Measurements from ENCODE around the gene C16orf82.

The C16orf82 gene

DNA sequence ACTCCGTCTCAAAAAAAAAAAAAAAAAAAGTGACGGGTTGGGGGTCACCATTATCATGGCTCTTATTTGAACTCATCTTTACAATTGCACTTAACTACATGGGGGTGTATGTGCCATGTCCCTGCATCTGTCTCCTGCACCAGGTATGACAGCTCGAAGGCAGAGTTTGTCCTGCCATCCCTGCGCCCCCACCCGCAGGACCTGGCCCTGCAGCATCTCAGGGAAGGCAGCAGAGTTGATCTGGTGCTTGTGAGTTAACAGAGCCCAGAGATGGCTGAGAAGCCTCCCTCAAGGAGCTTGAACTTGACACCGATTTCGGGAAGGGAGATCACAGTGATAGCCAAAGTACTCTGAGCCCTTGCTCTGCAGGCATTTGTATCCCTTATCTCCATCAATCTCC lies 44.8 kb downstream of the C16orf82 start:
- TF ChIP-seq, protein P1, sequence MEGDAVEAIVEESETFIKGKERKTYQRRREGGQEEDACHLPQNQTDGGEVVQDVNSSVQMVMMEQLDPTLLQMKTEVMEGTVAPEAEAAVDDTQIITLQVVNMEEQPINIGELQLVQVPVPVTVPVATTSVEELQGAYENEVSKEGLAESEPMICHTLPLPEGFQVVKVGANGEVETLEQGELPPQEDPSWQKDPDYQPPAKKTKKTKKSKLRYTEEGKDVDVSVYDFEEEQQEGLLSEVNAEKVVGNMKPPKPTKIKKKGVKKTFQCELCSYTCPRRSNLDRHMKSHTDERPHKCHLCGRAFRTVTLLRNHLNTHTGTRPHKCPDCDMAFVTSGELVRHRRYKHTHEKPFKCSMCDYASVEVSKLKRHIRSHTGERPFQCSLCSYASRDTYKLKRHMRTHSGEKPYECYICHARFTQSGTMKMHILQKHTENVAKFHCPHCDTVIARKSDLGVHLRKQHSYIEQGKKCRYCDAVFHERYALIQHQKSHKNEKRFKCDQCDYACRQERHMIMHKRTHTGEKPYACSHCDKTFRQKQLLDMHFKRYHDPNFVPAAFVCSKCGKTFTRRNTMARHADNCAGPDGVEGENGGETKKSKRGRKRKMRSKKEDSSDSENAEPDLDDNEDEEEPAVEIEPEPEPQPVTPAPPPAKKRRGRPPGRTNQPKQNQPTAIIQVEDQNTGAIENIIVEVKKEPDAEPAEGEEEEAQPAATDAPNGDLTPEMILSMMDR (IDR thresholded peaks at IDR 0.05; ENCODE audit: borderline replicate concordance, insufficient read depth, low read depth, low read length), result no peak
- no peak overlapping the region for H3K4me3 ChIP-seq (ENCODE audit: low read depth, low read length)

DNA sequence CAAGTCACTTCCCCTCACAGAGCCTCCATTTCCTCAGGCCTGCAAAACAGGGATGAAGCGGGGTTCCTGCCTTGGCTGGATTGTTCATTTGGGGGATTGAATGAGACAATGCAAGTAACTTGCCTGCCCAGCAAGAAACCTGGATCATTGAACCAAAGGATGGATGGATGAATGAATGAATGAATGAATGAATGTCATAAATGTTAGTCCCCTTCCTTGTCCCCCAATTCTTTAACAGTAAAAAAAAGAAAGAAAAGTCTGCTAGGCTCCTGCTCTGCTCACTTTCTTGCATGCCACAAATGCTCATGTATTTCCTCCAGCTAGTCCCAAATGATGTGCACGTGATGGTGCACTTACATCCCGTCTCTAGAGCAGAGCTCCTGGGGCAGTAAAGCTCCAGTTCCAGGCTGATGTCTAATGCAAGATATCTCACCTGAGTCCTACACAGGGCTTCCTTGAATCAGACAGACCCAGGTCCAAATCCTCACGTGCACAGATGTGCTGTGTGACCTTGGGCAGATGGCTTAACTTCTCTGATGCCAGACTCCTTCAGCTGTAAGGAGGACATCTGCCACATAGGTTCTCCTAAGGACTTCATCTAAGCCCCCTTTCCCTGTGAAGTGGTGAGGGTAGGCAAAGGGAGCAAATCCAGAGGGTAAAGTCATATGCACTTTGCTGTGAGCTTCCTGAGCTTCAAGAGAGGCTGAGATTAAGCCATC lies 45.5 kb downstream of the C16orf82 start:
- TF ChIP-seq, protein P1 (IDR thresholded peaks at IDR 0.05; ENCODE audit: borderline replicate concordance, insufficient read depth, low read depth, low read length), result no peak
- no peak overlapping the region for H3K4me3 ChIP-seq (ENCODE audit: low read depth, low read length)

DNA sequence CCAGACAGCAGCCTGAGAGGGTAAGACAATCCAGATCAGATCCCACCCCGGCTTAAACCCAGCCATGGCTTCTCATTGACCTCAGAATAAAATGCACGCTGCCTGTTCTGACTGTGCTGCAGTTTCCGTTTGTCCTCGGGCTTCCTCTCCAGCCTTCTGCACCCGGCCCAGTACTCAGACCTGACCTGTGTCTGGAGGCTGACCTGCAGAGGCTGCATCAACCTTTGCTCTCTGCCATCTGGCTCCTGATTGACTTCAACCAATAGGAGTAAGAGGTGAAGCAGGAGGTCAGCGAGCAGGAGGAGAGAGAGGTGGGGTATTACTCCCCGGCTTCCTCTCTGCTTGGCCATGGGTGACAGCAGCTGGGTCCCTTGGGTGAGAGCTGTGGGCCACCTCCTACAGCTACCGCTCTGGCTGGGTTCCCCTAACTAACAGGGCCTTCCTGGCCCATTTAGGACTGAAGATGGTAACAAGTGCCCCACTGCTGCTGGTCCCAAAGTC lies 46.7 kb downstream of the C16orf82 start:
- no peak overlapping the region for H3K4me3 ChIP-seq (ENCODE audit: low read depth, low read length)
- TF ChIP-seq, protein P1 (IDR thresholded peaks at IDR 0.05; ENCODE audit: borderline replicate concordance, insufficient read depth, low read depth, low read length), result no peak

DNA sequence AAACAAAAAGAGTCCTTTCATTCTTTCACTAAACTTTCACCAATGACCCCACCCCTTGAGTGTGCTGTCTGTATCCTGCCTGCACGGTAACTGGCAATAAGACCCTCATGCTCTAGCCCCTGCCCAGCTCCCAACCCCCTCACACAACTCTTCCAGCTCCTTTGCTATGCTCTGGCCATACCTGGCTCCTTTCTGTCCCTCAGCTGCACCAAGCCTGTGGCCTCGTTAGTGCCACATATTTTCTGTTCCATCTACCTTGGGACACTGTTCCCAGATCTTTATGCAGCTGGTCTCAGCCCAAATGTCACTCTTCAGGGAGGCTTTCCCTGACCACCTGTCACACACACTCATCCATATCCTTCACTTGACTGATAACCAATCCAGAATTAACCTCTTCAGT lies 47.3 kb downstream of the C16orf82 start:
- no peak overlapping the region for H3K4me3 ChIP-seq (ENCODE audit: low read depth, low read length)
- TF ChIP-seq, protein P1 (IDR thresholded peaks at IDR 0.05; ENCODE audit: borderline replicate concordance, insufficient read depth, low read depth, low read length), result no peak

DNA sequence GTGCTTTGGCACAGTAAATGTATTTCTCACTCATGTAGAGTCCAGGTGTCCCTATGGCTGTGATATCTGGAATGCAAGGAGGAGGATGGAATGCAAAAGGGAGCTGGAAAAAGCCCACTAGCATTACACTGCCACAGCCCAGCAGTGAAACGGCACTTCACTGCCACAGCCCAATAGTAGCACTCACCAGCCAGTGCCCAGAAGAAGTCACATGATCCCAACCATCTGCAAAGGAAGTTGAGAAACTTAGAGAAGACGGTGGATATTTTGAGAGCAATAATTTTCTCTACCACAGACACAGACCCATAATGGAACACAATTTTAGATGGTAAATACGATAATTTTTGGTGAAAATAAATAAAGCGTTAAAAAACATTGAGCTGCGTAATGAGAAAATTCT lies 51.8 kb downstream of the C16orf82 start:
- H3K4me3 ChIP-seq (ENCODE audit: low read depth, low read length), result no peak overlapping the region
- TF ChIP-seq, protein P1 (IDR thresholded peaks at IDR 0.05; ENCODE audit: borderline replicate concordance, insufficient read depth, low read depth, low read length), result no peak
